Measurements from ENCODE around the gene MITF. TPM values are rescaled to one million over a fixed set of nuclear protein-coding genes. Genes with fewer than 3 reads are reported as not detected.
A peak's percentile ranks its signal among the peaks of the same experiment; 100 is the strongest.

MITF gene
- total RNA-seq, 4 donors from 2014 or later: 19.4 to 35.3 (median 21.7) TPM

- WGBS: 87% methylated on average over 8 of the region's 8 CpGs
Observed at GRCh38 chr3:69743975-69744906, 5.0 kb downstream of the MITF start.

DNA sequence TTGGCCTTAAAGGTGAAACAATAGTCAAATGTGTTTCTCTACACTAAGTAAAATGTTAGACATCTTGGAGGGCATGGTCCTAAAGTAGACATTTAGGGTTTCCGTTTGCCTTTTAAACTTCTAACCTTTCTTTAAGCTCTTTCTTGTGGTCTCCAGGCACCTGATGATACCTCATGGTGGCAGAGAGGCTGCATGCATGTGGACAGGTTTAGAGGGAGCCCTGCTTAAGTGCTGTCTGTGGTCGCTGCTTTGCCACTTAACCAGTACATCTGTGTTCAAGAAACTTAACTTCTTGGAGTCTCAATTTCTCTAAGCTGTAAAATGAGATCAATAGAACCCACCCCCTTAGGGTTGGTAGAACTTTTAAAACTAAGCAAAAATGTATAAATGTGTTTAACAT is 6.2 kb downstream of the MITF start:
- Histone ChIP-seq H3K4me1 (peaks cover 58% of the 10 kb centered on the region), H3K9me3 (no peaks in the 10 kb centered on the region), H3K27ac (peak overlapping the region; percentile 54), H3K4me3 (peak overlapping the region; percentile 7), H3K27me3 (no peaks in the 10 kb centered on the region), H3K36me3 (no peaks in the 10 kb centered on the region)
- DNase-seq (ENCODE audit: low spot score in 2 of 2): no peak
- 80% methylated on average over 2 of the region's 2 CpGs for WGBS
- TF ChIP-seq POLR2A (IDR thresholded peaks at IDR 0.05) (no peak), POLR2AphosphoS5 (IDR thresholded peaks at IDR 0.05) (no peak), CTCF (IDR thresholded peaks at IDR 0.05) (no peak), EP300 (IDR thresholded peaks at IDR 0.05) (no peak)

More at GRCh38 chr3:69743975-69744906, 5.0 kb downstream of the MITF start:
- Histone ChIP-seq H3K4me3 (no peak overlapping the region), H3K27ac (no peak overlapping the region), H3K4me1 (peaks cover 54% of the 10 kb centered on the region), H3K27me3 (no peaks in the 10 kb centered on the region), H3K9me3 (no peaks in the 10 kb centered on the region), H3K36me3 (no peaks in the 10 kb centered on the region)
- no peak for DNase-seq (ENCODE audit: low spot score in 2 of 2)
- TF ChIP-seq EP300 (IDR thresholded peaks at IDR 0.05) (no peak), POLR2A (IDR thresholded peaks at IDR 0.05) (no peak), CTCF (IDR thresholded peaks at IDR 0.05) (no peak), POLR2AphosphoS5 (IDR thresholded peaks at IDR 0.05) (no peak)

DNA sequence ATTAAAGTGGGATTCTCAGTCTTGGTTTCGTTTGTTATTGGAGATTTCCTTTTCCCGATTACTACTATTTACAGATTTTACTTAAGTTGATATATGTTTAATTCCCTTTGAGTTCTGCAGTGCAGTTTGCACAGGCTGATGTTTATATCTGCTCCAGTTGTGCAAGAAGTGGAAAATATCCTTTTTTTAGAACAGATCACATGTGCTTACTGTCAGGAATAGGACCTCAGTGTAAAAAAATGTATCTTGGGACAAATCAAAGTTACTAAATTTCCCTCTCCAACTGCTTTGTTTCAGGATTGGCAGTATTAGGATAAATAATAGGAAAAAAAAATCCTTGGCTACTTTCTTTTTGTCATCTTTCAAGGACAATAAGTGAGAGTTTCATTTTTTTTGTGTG is 6.9 kb downstream of the MITF start:
- DNase-seq (ENCODE audit: low spot score in 2 of 2): no peak
- TF ChIP-seq POLR2A (IDR thresholded peaks at IDR 0.05): no peak
- TF ChIP-seq CTCF (IDR thresholded peaks at IDR 0.05): no peak
- no peak for TF ChIP-seq POLR2AphosphoS5 (IDR thresholded peaks at IDR 0.05)
- no peak for TF ChIP-seq EP300 (IDR thresholded peaks at IDR 0.05)
- peak overlapping the region; percentile 7 for H3K4me3 ChIP-seq
- H3K27me3 ChIP-seq: no peaks in the 10 kb centered on the region
- H3K9me3 ChIP-seq: no peaks in the 10 kb centered on the region
- H3K27ac ChIP-seq: peak overlapping the region; percentile 73
- peaks cover 56% of the 10 kb centered on the region for H3K4me1 ChIP-seq
- WGBS: 58% methylated on average over 2 of the region's 2 CpGs
- H3K36me3 ChIP-seq: no peaks in the 10 kb centered on the region

GRCh38 chr3:69747511-69748258 is 8.4 kb downstream of the MITF start:
- WGBS: 58% methylated on average over 2 of the region's 2 CpGs
- H3K27ac ChIP-seq: peak overlapping the region; percentile 73
- peaks cover 57% of the 10 kb centered on the region for H3K4me1 ChIP-seq
- DNase-seq (ENCODE audit: low spot score in 2 of 2): no peak
- H3K36me3 ChIP-seq: no peaks in the 10 kb centered on the region
- no peaks in the 10 kb centered on the region for H3K9me3 ChIP-seq
- H3K4me3 ChIP-seq: no peak overlapping the region
- no peaks in the 10 kb centered on the region for H3K27me3 ChIP-seq
- TF ChIP-seq EP300 (IDR thresholded peaks at IDR 0.05) (no peak), POLR2A (IDR thresholded peaks at IDR 0.05) (no peak), CTCF (IDR thresholded peaks at IDR 0.05) (no peak), POLR2AphosphoS5 (IDR thresholded peaks at IDR 0.05) (no peak)

DNA sequence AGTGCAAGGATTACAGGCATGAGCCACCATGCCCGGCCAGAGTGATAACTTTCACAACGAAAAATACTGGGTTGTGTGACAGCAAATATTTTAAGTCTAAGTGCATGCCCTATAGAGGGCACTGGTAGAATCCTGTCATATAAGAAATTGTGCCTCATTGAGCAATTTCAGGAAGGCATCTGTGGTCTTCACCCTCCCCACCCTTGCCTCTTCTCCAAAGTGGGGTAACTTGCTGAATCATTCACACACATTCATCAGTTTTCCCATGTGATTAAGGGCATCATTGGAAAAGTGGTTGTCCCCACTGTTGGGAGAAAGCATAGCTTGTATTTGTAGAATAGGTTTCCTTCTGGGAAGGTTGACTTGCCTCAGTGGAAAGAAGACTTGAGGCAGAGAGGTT is 9.2 kb downstream of the MITF start:
- Histone ChIP-seq H3K27me3 (no peaks in the 10 kb centered on the region), H3K36me3 (no peaks in the 10 kb centered on the region), H3K4me3 (no peak overlapping the region), H3K4me1 (peaks cover 55% of the 10 kb centered on the region), H3K27ac (peak overlapping the region; percentile 73), H3K9me3 (no peaks in the 10 kb centered on the region)
- WGBS: 92% methylated on average over 2 of the region's 2 CpGs
- TF ChIP-seq EP300 (IDR thresholded peaks at IDR 0.05): no peak
- no peak for DNase-seq (ENCODE audit: low spot score in 2 of 2)

Data from suprapubic skin (tissue), 4 donors.